SK-N-SH (cell line): ENCODE measurements around the gene C10orf62. TPM values are rescaled to one million over a fixed set of nuclear protein-coding genes. Genes with fewer than 3 reads are reported as not detected.
A peak's percentile ranks its signal among the peaks of the same experiment; 100 is the strongest.

Experiments used
- CTCF ChIA-PET: fragments of 300-600, 350-600 bp; formaldehyde crosslinking; extraction: SDS; loops from one replicate; lab custom pipeline; 2021; lab: Yijun Ruan, JAX
- POLR2A ChIA-PET: fragments of 350-600 bp; sonication (Branson Sonifier 250); formaldehyde crosslinking; extraction: SDS; loops from one replicate; lab custom pipeline; 2020; ENCODE audit warnings: antibody characterized with exemption, inconsistent platforms; lab: Yijun Ruan, JAX
- DNase-seq: peaks from one replicate; pipeline ENCODE4 v3.0.0; 2012
- H2AFZ ChIP-seq: fragments of 200-600 bp; sonication (generic); 2 replicates; pipeline ENCODE4 v1.8.1; 2016; ENCODE audit warnings: antibody characterized with exemption, mild to moderate bottlenecking, low read depth
- H3F3A ChIP-seq: fragments of 200-600 bp; sonication (generic); replicated peaks from 2 replicates; pipeline ENCODE3; 2016; ENCODE audit warnings: antibody characterized with exemption, mild to moderate bottlenecking; ENCODE audit not compliant: insufficient read depth
- H3K27ac ChIP-seq, 2 experiments: fragments of 200-500 bp in 1 of 2; fragments of 200-600 bp in 1 of 2; sonication (Bioruptor generic) in 1 of 2; sonication (generic), shearing (Covaris generic) in 1 of 2; 2 replicates each; pipeline versions ENCODE4 v1.5.1 to v1.6.1; 2014 to 2016; ENCODE audit warnings: low read depth in 2 of 2, inconsistent platforms in 1 of 2, low read length in 1 of 2, mild to moderate bottlenecking in 1 of 2, mixed read lengths in 1 of 2
- H3K27me3 ChIP-seq: fragments of 200-600 bp; sonication (generic), shearing (Covaris generic); 2 replicates; pipeline ENCODE4 v1.6.1; 2016; ENCODE audit warnings: mixed run types; ENCODE audit not compliant: insufficient read depth
- H3K36me3 ChIP-seq, 2 experiments: fragments of 200-500 bp in 1 of 2; fragments of 200-600 bp in 1 of 2; sonication (Bioruptor generic) in 1 of 2; sonication (generic) in 1 of 2; replicated peaks in 1 of 2; 2 replicates each; pipeline versions ENCODE3 to v1.5.1; 2014 to 2016; ENCODE audit warnings: low read length in 1 of 2, mild to moderate bottlenecking in 1 of 2; ENCODE audit not compliant: insufficient read depth in 2 of 2, control insufficient read depth in 1 of 2
- H3K4me1 ChIP-seq, 2 experiments: fragments of 200-500 bp in 1 of 2; fragments of 200-600 bp in 1 of 2; sonication (Bioruptor generic) in 1 of 2; sonication (generic), shearing (Covaris generic) in 1 of 2; 2 replicates each; pipeline versions ENCODE4 v1.5.1 to v1.6.1; 2014 to 2016; ENCODE audit warnings: low read depth in 1 of 2, low read length in 1 of 2, mixed run types in 1 of 2; ENCODE audit not compliant: insufficient read depth in 2 of 2, control insufficient read depth in 1 of 2
- H3K4me2 ChIP-seq: fragments of 200-600 bp; sonication (generic), shearing (Covaris generic); 2 replicates; pipeline ENCODE4 v1.6.1; 2017; ENCODE audit warnings: mixed run types
- H3K4me3 ChIP-seq, 2 experiments: fragments of 200-500 bp in 1 of 2; fragments of 200-600 bp in 1 of 2; sonication (Bioruptor generic) in 1 of 2; sonication (generic), shearing (Covaris generic) in 1 of 2; 2 replicates each; pipeline versions ENCODE4 v1.5.1 to v1.8.1; 2014 to 2016; ENCODE audit warnings: low read depth in 2 of 2, inconsistent platforms in 1 of 2, low read length in 1 of 2, mild to moderate bottlenecking in 1 of 2, mixed read lengths in 1 of 2, moderate library complexity in 1 of 2
- H3K79me2 ChIP-seq: fragments of 200-600 bp; sonication (generic); 2 replicates; pipeline ENCODE4 v1.8.1; 2017; ENCODE audit warnings: mild to moderate bottlenecking; ENCODE audit not compliant: insufficient read depth
- H3K9ac ChIP-seq: fragments of 200-600 bp; sonication (generic); 2 replicates; pipeline ENCODE4 v1.6.1; 2017; ENCODE audit warnings: mixed run types
- H3K9me2 ChIP-seq: fragments of 200-600 bp; sonication (generic); 2 replicates; pipeline ENCODE4 v1.6.1; 2017; ENCODE audit warnings: mixed run types
- H3K9me3 ChIP-seq: fragments of 200-600 bp; sonication (generic); 2 replicates; pipeline ENCODE4 v1.6.1; 2017; ENCODE audit warnings: mixed run types, mild to moderate bottlenecking, moderate library complexity
- H4K20me1 ChIP-seq: fragments of 200-600 bp; sonication (generic); 2 replicates; pipeline ENCODE4 v1.6.1; 2017; ENCODE audit warnings: mild to moderate bottlenecking, mixed run types; ENCODE audit not compliant: insufficient read depth
- CHD2 ChIP-seq: fragments of 150-350 bp; IDR thresholded peaks from 2 replicates; pipeline ENCODE4 v1.6.1; 2018; ENCODE audit warnings: low read length; ENCODE audit not compliant: partially characterized antibody
- ELF1 ChIP-seq: IDR thresholded peaks from 2 replicates; pipeline ENCODE4 v1.4.0; 2012
- EZH2phosphoT487 ChIP-seq: fragments of 200-600 bp; sonication (generic); IDR thresholded peaks from 2 replicates; pipeline ENCODE4 v1.6.1; 2017; ENCODE audit warnings: low read depth, mixed run types, mild to moderate bottlenecking, antibody characterized with exemption, moderate library complexity, borderline replicate concordance
- FOXJ3 ChIP-seq: sonication (generic); formaldehyde crosslinking; IDR thresholded peaks from 2 replicates; pipeline ENCODE4 v1.5.1; 2020; ENCODE audit warnings: mild to moderate bottlenecking, missing genetic modification reagents
- FOXM1 ChIP-seq: IDR thresholded peaks from 2 replicates; pipeline ENCODE4 v1.4.0; 2012; ENCODE audit warnings: low read depth, mild to moderate bottlenecking
- JUND ChIP-seq: IDR thresholded peaks from 2 replicates; pipeline ENCODE4 v1.4.0; 2012
- NFIC ChIP-seq: IDR thresholded peaks from 2 replicates; pipeline ENCODE4 v1.4.0; 2012; ENCODE audit warnings: borderline replicate concordance
- NRF1 ChIP-seq: IDR thresholded peaks from 2 replicates; pipeline ENCODE4 v1.6.1; 2012; ENCODE audit warnings: low read depth, mild to moderate bottlenecking, low read length
- RCOR1 ChIP-seq: fragments of 150-350 bp; IDR thresholded peaks from 2 replicates; pipeline ENCODE4 v1.6.1; 2017; ENCODE audit warnings: antibody characterized with exemption, low read length
- RFX5 ChIP-seq: IDR thresholded peaks from 2 replicates; pipeline ENCODE4 v1.6.1; 2012; ENCODE audit warnings: mild to moderate bottlenecking, improper control_type of control experiment, low read length
- SIN3A ChIP-seq: IDR thresholded peaks from 2 replicates; pipeline ENCODE4 v1.6.1; 2012; ENCODE audit warnings: low read depth, mild to moderate bottlenecking, low read length, moderate library complexity, borderline replicate concordance
- TCF12 ChIP-seq: IDR thresholded peaks from 2 replicates; pipeline ENCODE4 v1.4.0; 2012
- WGBS: methylation state at CpG from one replicate; pipeline ENCODE4 v1.1.6; 2017; ENCODE audit warnings: low lambda C conversion rate; 5-methylcytosine and 5-hydroxymethylcytosine counted together
- polyA plus RNA-seq, 3 experiments: library from polyadenylated mRNA; depleted of rRNA; stranded (reverse); fragments of >200 nt; gene quantifications; 2 replicates each; pipeline ENCODE4 v1.2.3, GENCODE V29; 2012
- TF ChIP-seq, protein P1 (sequence below): IDR thresholded peaks from 2 replicates; pipeline ENCODE4; 2012
- TF ChIP-seq, protein P2 (sequence below): IDR thresholded peaks from 2 replicates; pipeline ENCODE4 v1.6.1; 2012; ENCODE audit warnings: mild to moderate bottlenecking, low read depth, low read length, moderate library complexity
- TF ChIP-seq, protein P3 (sequence below): IDR thresholded peaks from 2 replicates; pipeline ENCODE4 v1.4.0; 2012; ENCODE audit warnings: low read depth
- TF ChIP-seq, protein P4 (sequence below): fragments of 150-350 bp; IDR thresholded peaks from 2 replicates; pipeline ENCODE4 v1.6.1; 2016; ENCODE audit warnings: mild to moderate bottlenecking, low read depth, low read length
- TF ChIP-seq, protein P5 (sequence below): IDR thresholded peaks from 2 replicates; pipeline ENCODE4 v1.4.0; 2012; ENCODE audit warnings: low read depth, borderline replicate concordance
- TF ChIP-seq, protein P6 (sequence below): fragments of 200-600 bp; sonication (generic); IDR thresholded peaks from 2 replicates; pipeline ENCODE4 v1.6.1; 2017; ENCODE audit warnings: antibody characterized with exemption, mild to moderate bottlenecking, moderate library complexity

Gene C10orf62
- polyA plus RNA-seq, 1 of the 3 experiments (the other 2 are of a cell fraction): 0.07 TPM

DNA sequence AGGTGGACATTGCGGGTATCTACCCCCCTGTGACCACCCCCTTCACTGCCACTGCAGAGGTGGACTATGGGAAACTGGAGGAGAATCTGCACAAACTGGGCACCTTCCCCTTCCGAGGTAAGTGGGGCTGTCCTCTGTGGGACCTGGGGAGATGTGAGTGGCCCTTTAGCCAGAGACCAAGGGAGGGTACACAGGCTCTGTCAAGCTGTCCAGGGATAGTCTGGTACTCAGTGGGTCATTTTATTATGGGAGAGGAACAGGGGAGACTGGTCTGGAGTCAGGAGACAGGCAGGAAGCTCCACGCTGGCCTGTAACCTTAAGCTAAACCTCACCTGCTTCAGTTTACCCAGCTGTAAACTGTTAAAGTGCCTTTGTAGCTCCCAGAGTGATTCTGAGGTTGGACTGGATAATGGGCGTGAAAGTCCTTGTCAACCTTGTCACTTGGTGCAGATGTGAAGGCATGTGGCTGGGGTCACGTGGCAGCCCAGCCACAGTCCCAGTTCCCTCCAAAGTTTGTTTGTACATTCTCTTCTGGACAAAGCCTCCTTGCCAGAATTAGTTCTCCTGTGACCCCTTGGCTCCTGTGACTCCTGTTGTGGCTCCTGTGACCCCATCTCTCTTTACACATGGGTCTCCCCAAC lies 4.6 kb upstream of the C10orf62 start:
- peak overlapping the region; percentile 0; the same call in 1 of the 2 replicates for H3K4me2 ChIP-seq
- WGBS: 93% methylated on average over 2 of the region's 5 CpGs
- peak overlapping the region in 1 of 2 experiments; percentile 72; a peak in 3 of 4 replicates for H3K27ac ChIP-seq
- no peaks in the 10 kb centered on the region for H3K36me3 ChIP-seq
- no peak overlapping the region; a peak in 1 of 4 replicates for H3K4me3 ChIP-seq
- H4K20me1 ChIP-seq: no peaks in the 10 kb centered on the region
- no peaks in the 10 kb centered on the region for H3K79me2 ChIP-seq
- no peaks in the 10 kb centered on the region for H3K27me3 ChIP-seq
- TF ChIP-seq, protein P1, sequence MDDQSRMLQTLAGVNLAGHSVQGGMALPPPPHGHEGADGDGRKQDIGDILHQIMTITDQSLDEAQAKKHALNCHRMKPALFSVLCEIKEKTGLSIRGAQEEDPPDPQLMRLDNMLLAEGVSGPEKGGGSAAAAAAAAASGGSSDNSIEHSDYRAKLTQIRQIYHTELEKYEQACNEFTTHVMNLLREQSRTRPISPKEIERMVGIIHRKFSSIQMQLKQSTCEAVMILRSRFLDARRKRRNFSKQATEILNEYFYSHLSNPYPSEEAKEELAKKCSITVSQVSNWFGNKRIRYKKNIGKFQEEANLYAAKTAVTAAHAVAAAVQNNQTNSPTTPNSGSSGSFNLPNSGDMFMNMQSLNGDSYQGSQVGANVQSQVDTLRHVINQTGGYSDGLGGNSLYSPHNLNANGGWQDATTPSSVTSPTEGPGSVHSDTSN: no peak
- TF ChIP-seq NRF1 (no peak), EZH2phosphoT487 (no peak), SIN3A (no peak), JUND (no peak), ELF1 (no peak), RFX5 (no peak), FOXM1 (no peak), CHD2 (no peak), RCOR1 (no peak), FOXJ3 (no peak), TCF12 (no peak), NFIC (no peak)
- TF ChIP-seq, protein P2, sequence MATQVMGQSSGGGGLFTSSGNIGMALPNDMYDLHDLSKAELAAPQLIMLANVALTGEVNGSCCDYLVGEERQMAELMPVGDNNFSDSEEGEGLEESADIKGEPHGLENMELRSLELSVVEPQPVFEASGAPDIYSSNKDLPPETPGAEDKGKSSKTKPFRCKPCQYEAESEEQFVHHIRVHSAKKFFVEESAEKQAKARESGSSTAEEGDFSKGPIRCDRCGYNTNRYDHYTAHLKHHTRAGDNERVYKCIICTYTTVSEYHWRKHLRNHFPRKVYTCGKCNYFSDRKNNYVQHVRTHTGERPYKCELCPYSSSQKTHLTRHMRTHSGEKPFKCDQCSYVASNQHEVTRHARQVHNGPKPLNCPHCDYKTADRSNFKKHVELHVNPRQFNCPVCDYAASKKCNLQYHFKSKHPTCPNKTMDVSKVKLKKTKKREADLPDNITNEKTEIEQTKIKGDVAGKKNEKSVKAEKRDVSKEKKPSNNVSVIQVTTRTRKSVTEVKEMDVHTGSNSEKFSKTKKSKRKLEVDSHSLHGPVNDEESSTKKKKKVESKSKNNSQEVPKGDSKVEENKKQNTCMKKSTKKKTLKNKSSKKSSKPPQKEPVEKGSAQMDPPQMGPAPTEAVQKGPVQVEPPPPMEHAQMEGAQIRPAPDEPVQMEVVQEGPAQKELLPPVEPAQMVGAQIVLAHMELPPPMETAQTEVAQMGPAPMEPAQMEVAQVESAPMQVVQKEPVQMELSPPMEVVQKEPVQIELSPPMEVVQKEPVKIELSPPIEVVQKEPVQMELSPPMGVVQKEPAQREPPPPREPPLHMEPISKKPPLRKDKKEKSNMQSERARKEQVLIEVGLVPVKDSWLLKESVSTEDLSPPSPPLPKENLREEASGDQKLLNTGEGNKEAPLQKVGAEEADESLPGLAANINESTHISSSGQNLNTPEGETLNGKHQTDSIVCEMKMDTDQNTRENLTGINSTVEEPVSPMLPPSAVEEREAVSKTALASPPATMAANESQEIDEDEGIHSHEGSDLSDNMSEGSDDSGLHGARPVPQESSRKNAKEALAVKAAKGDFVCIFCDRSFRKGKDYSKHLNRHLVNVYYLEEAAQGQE: no peak
- TF ChIP-seq, protein P3, sequence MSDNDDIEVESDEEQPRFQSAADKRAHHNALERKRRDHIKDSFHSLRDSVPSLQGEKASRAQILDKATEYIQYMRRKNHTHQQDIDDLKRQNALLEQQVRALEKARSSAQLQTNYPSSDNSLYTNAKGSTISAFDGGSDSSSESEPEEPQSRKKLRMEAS: no peak
- TF ChIP-seq, protein P4, sequence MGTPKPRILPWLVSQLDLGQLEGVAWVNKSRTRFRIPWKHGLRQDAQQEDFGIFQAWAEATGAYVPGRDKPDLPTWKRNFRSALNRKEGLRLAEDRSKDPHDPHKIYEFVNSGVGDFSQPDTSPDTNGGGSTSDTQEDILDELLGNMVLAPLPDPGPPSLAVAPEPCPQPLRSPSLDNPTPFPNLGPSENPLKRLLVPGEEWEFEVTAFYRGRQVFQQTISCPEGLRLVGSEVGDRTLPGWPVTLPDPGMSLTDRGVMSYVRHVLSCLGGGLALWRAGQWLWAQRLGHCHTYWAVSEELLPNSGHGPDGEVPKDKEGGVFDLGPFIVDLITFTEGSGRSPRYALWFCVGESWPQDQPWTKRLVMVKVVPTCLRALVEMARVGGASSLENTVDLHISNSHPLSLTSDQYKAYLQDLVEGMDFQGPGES: no peak
- TF ChIP-seq, protein P5, sequence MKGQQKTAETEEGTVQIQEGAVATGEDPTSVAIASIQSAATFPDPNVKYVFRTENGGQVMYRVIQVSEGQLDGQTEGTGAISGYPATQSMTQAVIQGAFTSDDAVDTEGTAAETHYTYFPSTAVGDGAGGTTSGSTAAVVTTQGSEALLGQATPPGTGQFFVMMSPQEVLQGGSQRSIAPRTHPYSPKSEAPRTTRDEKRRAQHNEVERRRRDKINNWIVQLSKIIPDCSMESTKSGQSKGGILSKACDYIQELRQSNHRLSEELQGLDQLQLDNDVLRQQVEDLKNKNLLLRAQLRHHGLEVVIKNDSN: no peak
- TF ChIP-seq, protein P6, sequence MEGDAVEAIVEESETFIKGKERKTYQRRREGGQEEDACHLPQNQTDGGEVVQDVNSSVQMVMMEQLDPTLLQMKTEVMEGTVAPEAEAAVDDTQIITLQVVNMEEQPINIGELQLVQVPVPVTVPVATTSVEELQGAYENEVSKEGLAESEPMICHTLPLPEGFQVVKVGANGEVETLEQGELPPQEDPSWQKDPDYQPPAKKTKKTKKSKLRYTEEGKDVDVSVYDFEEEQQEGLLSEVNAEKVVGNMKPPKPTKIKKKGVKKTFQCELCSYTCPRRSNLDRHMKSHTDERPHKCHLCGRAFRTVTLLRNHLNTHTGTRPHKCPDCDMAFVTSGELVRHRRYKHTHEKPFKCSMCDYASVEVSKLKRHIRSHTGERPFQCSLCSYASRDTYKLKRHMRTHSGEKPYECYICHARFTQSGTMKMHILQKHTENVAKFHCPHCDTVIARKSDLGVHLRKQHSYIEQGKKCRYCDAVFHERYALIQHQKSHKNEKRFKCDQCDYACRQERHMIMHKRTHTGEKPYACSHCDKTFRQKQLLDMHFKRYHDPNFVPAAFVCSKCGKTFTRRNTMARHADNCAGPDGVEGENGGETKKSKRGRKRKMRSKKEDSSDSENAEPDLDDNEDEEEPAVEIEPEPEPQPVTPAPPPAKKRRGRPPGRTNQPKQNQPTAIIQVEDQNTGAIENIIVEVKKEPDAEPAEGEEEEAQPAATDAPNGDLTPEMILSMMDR: no peak
- TF ChIP-seq, all 33 proteins: peak for 0
- 0 out of 2 replicates have a peak overlapping the region, but pooled peaks have one; percentile 56 for H2AFZ ChIP-seq
- H3F3A ChIP-seq: no peaks in the 10 kb centered on the region
- peaks cover 0 to 21% of the 10 kb centered on the region in 2 experiments; a peak in 1 of 4 replicates for H3K4me1 ChIP-seq
- ChIA-PET CTCF (interaction anchor here (1.4 to 7.1 kb wide), 2 partner anchors 13 to 28 kb away, joined by 4 to 60 read pairs; partner anchors contain the start of gene ANKRD2), POLR2A (interaction anchor here (1.3 kb wide), 1 partner anchor 99 kb away, joined by 4 read pairs; no protein-coding TSS in a partner anchor)
- no peaks in the 10 kb centered on the region for H3K9me3 ChIP-seq
- no peaks in the 10 kb centered on the region for H3K9me2 ChIP-seq
- peak; percentile 18 for DNase-seq
- no peak overlapping the region for H3K9ac ChIP-seq
